CD4-positive, alpha-beta T cell treated with Interleukin-10 for 1 hour (primary cell): ENCODE results near the gene PRKCD.

Experiments
- DNase-seq: peaks from one replicate; pipeline ENCODE4 v3.0.0-alpha.2; 2020

PRKCD gene

GRCh38 chr3:53236112-53236841 lies 75.3 kb downstream of the PRKCD start:
- no peak for DNase-seq

DNA sequence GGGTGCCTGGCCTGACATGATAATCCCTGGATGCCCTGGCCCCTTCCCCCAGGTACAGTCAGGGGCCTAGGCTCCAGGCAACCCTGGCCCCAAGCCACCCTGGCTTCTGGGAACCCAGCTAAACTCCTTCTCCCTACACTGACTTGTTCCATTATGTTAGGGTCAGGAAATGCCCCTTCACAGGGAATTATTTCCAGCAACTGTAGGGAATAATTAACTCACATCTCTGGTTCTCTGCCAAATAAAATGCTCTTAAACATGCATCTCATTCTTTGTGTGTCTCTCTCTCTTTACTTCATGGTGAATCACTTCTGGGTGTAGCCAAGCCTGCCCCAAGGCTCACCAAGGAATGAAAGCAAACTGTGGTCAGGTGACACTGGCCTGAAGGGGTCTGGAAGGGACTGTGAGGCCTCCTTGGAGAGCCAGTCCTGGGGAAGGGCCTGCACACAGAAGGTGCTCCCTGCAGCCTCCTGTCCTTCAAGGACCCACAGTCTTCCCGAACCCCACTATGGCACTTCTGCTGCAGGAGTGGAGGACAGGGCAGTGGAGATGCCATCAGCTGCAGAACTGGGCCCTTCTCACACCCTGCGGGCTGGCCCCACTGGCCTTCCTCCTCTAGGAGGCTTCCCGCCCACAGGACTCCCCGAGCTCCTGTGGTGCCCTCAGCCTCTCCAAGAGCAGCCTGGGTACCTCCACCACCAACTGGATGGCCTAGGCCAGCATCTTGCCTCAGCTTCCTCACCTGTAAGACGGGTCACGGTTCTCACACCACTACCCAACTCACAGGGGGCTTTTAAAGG lies 77.2 kb downstream of the PRKCD start:
- DNase-seq = no peak

- no peak for DNase-seq
These were observed 77.9 kb downstream of the PRKCD start for GRCh38 chr3:53238886-53239285.

GRCh38 chr3:53239800-53240199 lies 78.8 kb downstream of the PRKCD start:
- DNase-seq = no peak

- no peak for DNase-seq
These were observed 80.3 kb downstream of the PRKCD start for GRCh38 chr3:53240989-53241972.

DNA sequence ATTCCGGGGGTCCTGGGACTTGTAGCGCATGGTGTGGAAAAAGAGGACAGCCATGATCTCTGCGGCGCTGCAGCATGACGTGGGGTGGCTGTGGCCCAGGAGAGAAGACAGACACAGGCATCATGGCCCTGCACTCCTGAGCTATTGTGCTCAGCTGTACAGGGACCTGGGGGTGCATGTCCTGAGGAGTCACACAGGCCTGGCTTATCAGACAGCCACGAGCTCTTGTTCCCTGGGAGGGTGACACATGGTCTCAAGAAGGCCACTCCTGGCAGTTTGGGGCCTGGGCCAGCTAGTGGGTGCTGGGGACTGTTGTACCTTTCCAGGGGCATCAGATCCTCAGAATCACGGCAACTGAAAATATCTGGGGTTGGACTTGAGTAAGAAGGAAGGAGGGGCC lies 81.1 kb downstream of the PRKCD start:
- no peak for DNase-seq
